ENCODE measurements around the gene LRRC41. TPM values are rescaled to one million over a fixed set of nuclear protein-coding genes. Genes with fewer than 3 reads are reported as not detected.

Gene LRRC41
- total and polyA plus RNA-seq, 2 donors (not counting 1 experiment from before 2014, with no cell fraction given), result 20.1 to 39.0 TPM

DNA sequence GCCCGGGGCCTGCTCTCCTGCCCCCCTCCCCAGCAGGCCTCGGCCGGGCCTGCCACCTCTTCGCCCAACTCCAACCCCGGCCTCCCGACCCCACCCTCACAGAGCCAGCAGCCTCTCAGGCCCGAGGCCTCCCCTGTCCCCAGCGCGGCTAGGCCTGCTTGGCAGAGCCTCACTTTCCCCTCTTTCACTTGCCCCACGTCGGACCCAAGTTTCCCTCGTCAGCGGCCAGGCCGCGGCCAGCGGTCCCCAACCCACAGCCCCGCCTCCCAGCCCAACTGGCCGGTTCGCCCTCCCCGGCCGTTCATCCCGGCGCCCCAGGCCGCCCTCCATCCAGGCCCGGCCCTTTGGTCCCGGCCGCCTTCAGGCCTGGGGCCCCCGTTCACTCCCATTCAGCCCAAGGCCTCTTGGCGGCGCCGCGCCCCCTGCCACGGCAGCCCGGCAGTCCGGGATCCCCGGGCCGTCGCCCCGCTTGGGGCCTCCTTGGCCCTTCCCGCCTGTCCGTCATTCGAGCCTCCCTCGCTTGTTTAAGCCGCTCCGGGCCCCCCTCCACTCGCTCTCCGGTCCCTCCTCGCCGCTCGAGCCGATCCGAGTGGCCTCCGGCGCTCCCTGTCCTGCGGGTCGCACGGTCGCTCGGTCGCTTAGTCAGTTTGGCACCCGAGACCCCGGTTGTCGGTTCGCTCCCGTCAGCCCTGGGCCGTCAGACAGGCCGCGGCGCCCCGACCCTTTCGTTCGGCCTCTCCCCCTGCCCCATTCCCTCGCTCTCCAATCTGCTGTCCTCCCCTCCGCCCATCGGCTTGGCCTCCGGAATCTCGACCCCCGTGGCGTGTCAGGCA lies 1.4 kb downstream of the LRRC41 start:
- H3K9ac ChIP-seq (ENCODE audit: low read length), result peak overlapping the region; percentile 95
- peaks cover 19 to 34% of the 10 kb centered on the region in 2 donors for H3K4me1 ChIP-seq (ENCODE audit: control insufficient read depth in 2 of 2, insufficient read depth in 2 of 2, low read length in 2 of 2)
- peaks cover 38% of the 10 kb centered on the region for H4K20me1 ChIP-seq (ENCODE audit: control insufficient read depth, insufficient read depth, low read length, poor library complexity, severe bottlenecking)
- no peaks in the 10 kb centered on the region for H3K9me3 ChIP-seq (ENCODE audit: control extremely low read depth in 1 of 3, control insufficient read depth in 2 of 3, insufficient read depth in 1 of 3, low read length in 2 of 3)
- WGBS (ENCODE audit: insufficient coverage), result under 1% methylated on average over 79 of the region's 79 CpGs
- ChIA-PET POLR2A (interaction anchor here (2.1 kb wide), 1 partner anchor 55 kb away, joined by 17 read pairs; the partner anchor contains the start of gene RAD54L), CTCF (interaction anchor here (0.9 to 3.9 kb wide), 4 partner anchors 39 to 47 kb away, joined by 4 to 36 read pairs (median 20); partner anchors contain the start of gene NSUN4)
- H3K4me3 ChIP-seq (ENCODE audit: control extremely low read depth in 1 of 5, extremely low read depth in 1 of 5, insufficient read depth in 1 of 5, low read depth in 2 of 5, low read length in 4 of 5), result peak overlapping the region; percentile 2 to 98 (median 79)
- Mint-ChIP-seq H3K4me1 (peaks cover 40% of the 10 kb centered on the region), H3K4me3 (peak overlapping the region; percentile 100), H3K27me3 (no peaks in the 10 kb centered on the region), H3K9me3 (ENCODE audit: insufficient read depth) (no peaks in the 10 kb centered on the region), H3K27ac (peak overlapping the region; percentile 99)
- peaks cover 81% of the 10 kb centered on the region for H3K79me2 ChIP-seq (ENCODE audit: control insufficient read depth, insufficient read depth, low read length)
- H2AFZ ChIP-seq (ENCODE audit: insufficient read depth, low read depth, low read length, poor library complexity, severe bottlenecking), result peak overlapping the region; percentile 92
- ATAC-seq (ENCODE audit: low read depth), result peak; percentile 18
- H3K27me3 ChIP-seq (replicated peaks in 1 of 4; ENCODE audit: control extremely low read depth in 1 of 4, control insufficient read depth in 3 of 4, insufficient read depth in 4 of 4, low read length in 3 of 4), result no peaks in the 10 kb centered on the region
- intact Hi-C loops (cut with micrococcal nuclease), result loop anchor here (2.0 to 5.0 kb wide), 6 partner anchors 31 to 551 kb away; partner anchors contain the start of genes EFCAB14, IPP, MKNK1 and PIK3R3
- no peak for TF ChIP-seq EZH2 (IDR thresholded peaks at IDR 0.05; ENCODE audit: borderline replicate concordance, insufficient read depth, low read depth, low read length, poor library complexity, severe bottlenecking)
- TF ChIP-seq, protein P1, sequence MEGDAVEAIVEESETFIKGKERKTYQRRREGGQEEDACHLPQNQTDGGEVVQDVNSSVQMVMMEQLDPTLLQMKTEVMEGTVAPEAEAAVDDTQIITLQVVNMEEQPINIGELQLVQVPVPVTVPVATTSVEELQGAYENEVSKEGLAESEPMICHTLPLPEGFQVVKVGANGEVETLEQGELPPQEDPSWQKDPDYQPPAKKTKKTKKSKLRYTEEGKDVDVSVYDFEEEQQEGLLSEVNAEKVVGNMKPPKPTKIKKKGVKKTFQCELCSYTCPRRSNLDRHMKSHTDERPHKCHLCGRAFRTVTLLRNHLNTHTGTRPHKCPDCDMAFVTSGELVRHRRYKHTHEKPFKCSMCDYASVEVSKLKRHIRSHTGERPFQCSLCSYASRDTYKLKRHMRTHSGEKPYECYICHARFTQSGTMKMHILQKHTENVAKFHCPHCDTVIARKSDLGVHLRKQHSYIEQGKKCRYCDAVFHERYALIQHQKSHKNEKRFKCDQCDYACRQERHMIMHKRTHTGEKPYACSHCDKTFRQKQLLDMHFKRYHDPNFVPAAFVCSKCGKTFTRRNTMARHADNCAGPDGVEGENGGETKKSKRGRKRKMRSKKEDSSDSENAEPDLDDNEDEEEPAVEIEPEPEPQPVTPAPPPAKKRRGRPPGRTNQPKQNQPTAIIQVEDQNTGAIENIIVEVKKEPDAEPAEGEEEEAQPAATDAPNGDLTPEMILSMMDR (IDR thresholded peaks at IDR 0.05), result peak; percentile 45
- peak overlapping the region; percentile 77 to 92 for H3K27ac ChIP-seq (ENCODE audit: low read length in 2 of 2)
- H3K4me2 ChIP-seq (replicated peaks; ENCODE audit: low read depth, low read length, poor library complexity, severe bottlenecking), result peak overlapping the region; percentile 97
- peak; percentile 79 for DNase-seq
- peaks cover 0 to 11% of the 10 kb centered on the region in 2 experiments for H3K36me3 ChIP-seq (replicated peaks in 1 of 2; ENCODE audit: control extremely low read depth in 1 of 2, control insufficient read depth in 1 of 2, extremely low read depth in 1 of 2, insufficient read depth in 2 of 2, low read length in 1 of 2)

Measured in B cell (primary cell).